ENCODE measurements around the gene TIMM17A. TPM values are rescaled to one million over a fixed set of nuclear protein-coding genes. Genes with fewer than 3 reads are reported as not detected.

Gene TIMM17A
- total RNA-seq, 1 donor from 2014 or later, result 46.5 TPM

DNA sequence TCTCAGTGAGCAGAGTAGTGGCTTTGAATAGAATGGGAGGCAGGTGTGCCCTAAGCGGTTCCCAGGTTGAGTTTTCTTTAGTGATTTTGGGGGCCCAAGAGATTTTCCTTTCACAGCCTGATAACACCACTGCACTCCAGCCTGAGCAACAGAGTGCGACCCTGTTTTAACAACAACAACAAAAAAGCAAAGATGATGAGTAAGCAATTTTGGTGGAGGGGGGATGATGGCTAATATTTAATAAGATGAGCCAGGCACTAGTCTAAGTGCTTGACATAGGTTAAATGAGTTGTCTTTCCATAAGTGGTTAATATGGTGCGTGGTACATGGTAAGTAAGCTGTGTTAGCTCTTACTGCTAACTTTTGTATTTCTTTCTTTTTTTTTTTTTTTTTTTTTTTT lies 29.1 kb downstream of the TIMM17A start:
- peak overlapping the region; percentile 98 for H3K27ac Mint-ChIP-seq
- peaks cover 5% of the 10 kb centered on the region for H3K36me3 Mint-ChIP-seq

GRCh38 chr1:201985355-201985754 lies 30.1 kb downstream of the TIMM17A start:
- TF ChIP-seq, protein P1, sequence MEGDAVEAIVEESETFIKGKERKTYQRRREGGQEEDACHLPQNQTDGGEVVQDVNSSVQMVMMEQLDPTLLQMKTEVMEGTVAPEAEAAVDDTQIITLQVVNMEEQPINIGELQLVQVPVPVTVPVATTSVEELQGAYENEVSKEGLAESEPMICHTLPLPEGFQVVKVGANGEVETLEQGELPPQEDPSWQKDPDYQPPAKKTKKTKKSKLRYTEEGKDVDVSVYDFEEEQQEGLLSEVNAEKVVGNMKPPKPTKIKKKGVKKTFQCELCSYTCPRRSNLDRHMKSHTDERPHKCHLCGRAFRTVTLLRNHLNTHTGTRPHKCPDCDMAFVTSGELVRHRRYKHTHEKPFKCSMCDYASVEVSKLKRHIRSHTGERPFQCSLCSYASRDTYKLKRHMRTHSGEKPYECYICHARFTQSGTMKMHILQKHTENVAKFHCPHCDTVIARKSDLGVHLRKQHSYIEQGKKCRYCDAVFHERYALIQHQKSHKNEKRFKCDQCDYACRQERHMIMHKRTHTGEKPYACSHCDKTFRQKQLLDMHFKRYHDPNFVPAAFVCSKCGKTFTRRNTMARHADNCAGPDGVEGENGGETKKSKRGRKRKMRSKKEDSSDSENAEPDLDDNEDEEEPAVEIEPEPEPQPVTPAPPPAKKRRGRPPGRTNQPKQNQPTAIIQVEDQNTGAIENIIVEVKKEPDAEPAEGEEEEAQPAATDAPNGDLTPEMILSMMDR (IDR thresholded peaks at IDR 0.05; ENCODE audit: unreplicated experiment), result no peak
- Mint-ChIP-seq H3K27me3 (ENCODE audit: low read depth) (no peaks in the 10 kb centered on the region), H3K27ac (peak overlapping the region; percentile 39), H3K9me3 (no peaks in the 10 kb centered on the region), H3K4me1 (peaks cover 45% of the 10 kb centered on the region), H3K4me3 (no peak overlapping the region), H3K36me3 (peaks cover 9% of the 10 kb centered on the region)
- no peak for DNase-seq (ENCODE audit: low spot score in 2 of 2, unreplicated experiment in 2 of 2)

More for the DNA sequence above, 29.1 kb downstream of the TIMM17A start:
- TF ChIP-seq, protein P1 (IDR thresholded peaks at IDR 0.05; ENCODE audit: unreplicated experiment), result no peak
- peak overlapping the region; percentile 97 for H3K4me3 Mint-ChIP-seq
- no peaks in the 10 kb centered on the region for H3K27me3 Mint-ChIP-seq (ENCODE audit: low read depth)
- H3K4me1 Mint-ChIP-seq, result peaks cover 44% of the 10 kb centered on the region
- no peak for DNase-seq (ENCODE audit: low spot score in 2 of 2, unreplicated experiment in 2 of 2)
- H3K9me3 Mint-ChIP-seq, result no peaks in the 10 kb centered on the region

DNA sequence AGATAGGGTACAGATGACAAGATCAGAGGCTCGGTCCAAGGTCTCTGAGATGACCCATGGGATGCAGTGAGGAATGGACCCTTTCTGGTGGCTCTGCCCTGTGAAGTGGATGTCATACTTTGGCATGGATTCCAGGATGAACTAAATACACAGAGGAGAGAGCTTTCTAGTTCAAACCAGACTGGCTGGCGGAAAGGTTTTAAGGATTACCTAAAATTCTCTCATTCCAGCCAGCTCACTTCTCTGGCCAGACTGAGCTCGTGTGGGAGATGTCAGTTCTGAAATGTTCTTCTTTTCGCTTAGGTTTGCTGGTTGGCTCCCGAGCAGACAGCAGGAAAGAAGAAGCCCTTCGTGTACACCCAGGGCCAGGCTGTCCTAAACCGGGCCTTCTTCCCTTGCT lies 33.3 kb downstream of the TIMM17A start:
- TF ChIP-seq, protein P1 (IDR thresholded peaks at IDR 0.05; ENCODE audit: unreplicated experiment), result no peak
- Mint-ChIP-seq H3K27me3 (ENCODE audit: low read depth) (no peaks in the 10 kb centered on the region), H3K36me3 (peaks cover 29% of the 10 kb centered on the region)

DNA sequence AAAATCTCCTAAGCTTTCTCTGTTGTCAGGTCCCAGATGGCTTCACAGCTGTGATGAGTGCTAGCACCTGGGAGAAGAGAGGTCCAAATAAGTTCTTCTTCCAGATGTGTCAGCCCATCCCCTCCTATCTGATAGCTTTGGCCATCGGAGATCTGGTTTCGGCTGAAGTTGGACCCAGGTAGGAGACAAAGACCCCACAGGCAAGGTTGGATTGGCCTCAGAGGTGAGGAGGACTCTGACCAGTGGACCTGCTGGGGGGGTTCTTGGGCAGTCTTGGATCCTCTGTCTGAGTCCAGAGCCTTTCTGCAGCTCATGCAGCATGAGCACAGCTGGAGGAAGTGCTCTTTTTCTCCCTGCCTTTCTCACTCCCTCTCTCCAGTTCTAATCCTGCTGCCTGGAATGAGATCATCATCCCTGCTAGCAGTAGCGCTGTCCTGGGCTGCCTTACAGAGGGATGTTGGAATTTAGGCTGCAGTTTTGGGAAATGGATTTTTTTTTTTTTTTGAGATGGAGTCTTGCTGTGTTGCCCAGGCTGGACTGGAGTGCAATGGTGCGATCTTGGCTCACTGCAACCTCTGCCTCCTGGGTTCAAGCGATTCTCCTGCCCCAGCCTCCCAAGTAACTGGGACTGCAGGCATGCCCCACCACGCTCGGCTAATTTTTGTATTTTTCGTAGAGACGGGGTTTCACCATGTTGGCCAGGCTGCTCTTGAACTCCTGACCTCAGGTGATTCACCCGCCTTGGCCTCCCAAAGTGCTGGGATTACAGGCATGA lies 34.2 kb downstream of the TIMM17A start:
- Mint-ChIP-seq H3K4me1 (peaks cover 15% of the 10 kb centered on the region), H3K4me3 (no peak overlapping the region), H3K27me3 (ENCODE audit: low read depth) (no peaks in the 10 kb centered on the region), H3K27ac (no peak overlapping the region), H3K9me3 (no peaks in the 10 kb centered on the region), H3K36me3 (peaks cover 38% of the 10 kb centered on the region)
- DNase-seq (ENCODE audit: low spot score in 2 of 2, unreplicated experiment in 2 of 2), result no peak
- TF ChIP-seq, protein P1 (IDR thresholded peaks at IDR 0.05; ENCODE audit: unreplicated experiment), result no peak

More for the DNA sequence above, 33.3 kb downstream of the TIMM17A start:
- no peak for DNase-seq (ENCODE audit: low spot score in 2 of 2, unreplicated experiment in 2 of 2)
- H3K9me3 Mint-ChIP-seq, result no peaks in the 10 kb centered on the region
- no peak overlapping the region for H3K4me3 Mint-ChIP-seq
- H3K27ac Mint-ChIP-seq, result peak overlapping the region; percentile 50
- H3K4me1 Mint-ChIP-seq, result peaks cover 24% of the 10 kb centered on the region

DNA sequence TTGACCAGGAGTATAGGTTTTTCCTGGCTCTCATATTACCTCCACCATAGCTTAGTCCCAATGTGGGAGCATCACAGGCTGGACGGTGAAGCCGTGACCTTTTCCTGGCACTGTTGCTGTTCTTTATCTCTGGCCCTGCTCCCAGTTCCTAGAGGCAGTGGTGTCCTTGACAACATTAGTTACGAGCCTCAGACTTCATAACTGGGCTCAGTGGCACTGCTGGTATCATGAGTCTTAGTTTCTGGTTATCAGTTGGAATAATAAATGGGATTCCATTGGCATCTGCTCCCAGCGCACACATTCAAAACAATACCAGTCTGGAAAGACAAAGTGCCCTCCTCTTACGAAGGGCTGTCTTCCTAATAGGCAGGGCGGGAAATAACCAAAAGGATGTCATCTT lies 35.1 kb downstream of the TIMM17A start:
- Mint-ChIP-seq H3K4me1 (peaks cover 12% of the 10 kb centered on the region), H3K27ac (no peak overlapping the region), H3K27me3 (ENCODE audit: low read depth) (no peaks in the 10 kb centered on the region), H3K9me3 (no peaks in the 10 kb centered on the region), H3K4me3 (no peak overlapping the region), H3K36me3 (peaks cover 41% of the 10 kb centered on the region)
- DNase-seq (ENCODE audit: low spot score in 2 of 2, unreplicated experiment in 2 of 2), result no peak
- TF ChIP-seq, protein P1 (IDR thresholded peaks at IDR 0.05; ENCODE audit: unreplicated experiment), result no peak

Measured in mesothelial cell of epicardium (in vitro differentiated cells).